GM10266 (cell line): ENCODE measurements around the gene NGLY1.

ENCODE experiments used
- DNase-seq: peaks from one replicate; pipeline ENCODE4 v3.0.0; 2012; ENCODE audit errors: extremely low spot score
- CTCF ChIP-seq: IDR thresholded peaks from 2 replicates; pipeline ENCODE4 v1.5.1; 2012; ENCODE audit warnings: mild to moderate bottlenecking, low read depth; ENCODE audit not compliant: control insufficient read depth, insufficient read depth; ENCODE audit errors: missing control alignments

NGLY1 gene

DNA sequence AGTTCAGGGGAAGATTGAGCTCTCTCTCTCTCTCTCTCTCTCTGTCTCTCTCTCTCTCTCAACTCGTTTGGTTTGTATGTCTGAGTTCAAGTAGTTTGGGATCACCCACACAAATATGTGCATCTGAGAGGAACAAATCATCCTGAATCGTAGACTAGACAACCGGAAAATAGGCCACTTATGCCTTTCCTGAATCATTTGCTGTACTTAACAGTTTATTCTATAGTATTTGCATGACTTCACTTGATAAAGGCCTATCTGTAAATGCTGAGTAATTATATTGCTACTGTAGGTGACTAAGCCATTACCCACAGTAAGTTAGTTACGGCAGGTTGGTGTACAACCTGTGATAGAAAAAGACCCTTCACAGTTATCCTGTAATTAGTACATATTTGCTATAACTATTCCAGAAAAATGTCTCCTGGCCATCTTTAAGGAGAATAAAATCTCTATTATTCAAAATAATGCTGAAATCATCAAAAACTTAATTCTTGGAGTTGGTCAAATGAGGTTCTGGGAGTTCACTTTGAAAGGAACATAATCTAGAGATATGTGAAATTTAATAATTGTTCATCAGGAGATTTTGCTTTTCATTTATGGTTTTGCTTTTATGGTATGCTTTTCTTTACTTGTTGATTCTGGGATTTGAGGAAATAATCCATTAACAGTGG lies 37.7 kb upstream of the NGLY1 start:
- no peak for DNase-seq

DNA sequence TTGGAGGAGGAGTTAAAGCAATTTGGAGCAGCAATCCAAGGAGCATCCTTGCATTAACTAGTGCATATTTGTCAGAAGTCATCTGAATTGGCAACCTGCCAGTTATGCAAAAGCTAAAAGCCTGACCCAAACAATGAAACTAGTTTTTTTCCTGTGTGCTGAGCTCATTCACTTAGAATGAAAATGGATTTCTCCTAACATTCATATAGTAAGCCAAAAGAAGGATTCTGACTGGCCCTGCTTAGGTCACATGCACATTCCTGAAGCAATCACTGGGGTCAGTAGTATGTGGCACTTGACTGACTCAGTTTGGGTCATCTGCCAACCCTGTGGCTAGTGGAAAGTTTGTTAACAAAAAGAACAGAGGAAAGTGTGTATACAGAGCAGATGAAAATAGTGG lies 37.1 kb upstream of the NGLY1 start:
- TF ChIP-seq CTCF = no peak
- no peak for DNase-seq

More for the DNA sequence above, 37.7 kb upstream of the NGLY1 start:
- TF ChIP-seq CTCF = no peak

GRCh38 chr3:25818335-25818734 lies 35.1 kb upstream of the NGLY1 start:
- no peak for DNase-seq
- TF ChIP-seq CTCF = no peak

- no peak for DNase-seq
- no peak for TF ChIP-seq CTCF
These were observed 34.4 kb upstream of the NGLY1 start for GRCh38 chr3:25817638-25818037.

DNA sequence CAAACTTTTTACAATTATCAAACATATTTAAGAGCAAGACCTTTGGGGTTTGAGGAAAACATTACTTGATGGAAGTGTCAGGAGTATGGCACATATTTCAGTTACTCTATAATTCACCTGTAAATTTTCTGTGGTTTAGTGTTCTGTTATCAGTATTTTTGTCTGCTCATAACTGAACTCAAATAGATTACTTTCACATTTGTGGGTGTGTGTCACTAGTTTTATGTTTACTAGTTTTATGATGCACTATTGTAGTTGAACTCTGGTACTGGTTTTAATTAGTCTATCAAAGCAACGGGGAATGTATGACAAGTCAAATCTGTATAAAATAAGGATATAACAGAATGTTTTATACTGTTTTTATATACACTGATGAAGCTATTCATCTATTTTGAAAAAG lies 33.9 kb upstream of the NGLY1 start:
- no peak for TF ChIP-seq CTCF
- no peak for DNase-seq

DNA sequence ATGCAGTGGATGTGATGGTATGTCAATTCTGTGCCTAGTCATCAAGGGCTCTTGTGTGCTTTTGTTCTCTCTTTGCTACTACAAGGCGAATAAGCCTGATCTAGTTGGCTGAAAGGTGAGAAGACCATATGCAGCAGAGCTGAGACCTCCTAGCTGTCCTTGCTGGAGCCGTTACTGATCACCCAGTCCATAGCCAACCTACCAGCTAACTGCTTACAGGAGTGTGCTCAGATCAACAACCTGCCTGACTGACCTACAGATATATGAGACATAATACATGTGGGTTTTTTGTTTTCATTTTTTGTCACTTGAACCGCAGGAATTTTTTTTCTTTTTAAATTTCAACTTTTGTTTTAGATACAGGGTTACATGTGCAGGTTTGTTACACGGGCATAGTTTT lies 29.4 kb upstream of the NGLY1 start:
- no peak for TF ChIP-seq CTCF
- DNase-seq = no peak

- TF ChIP-seq CTCF = no peak
- DNase-seq = no peak
These were observed 21.4 kb upstream of the NGLY1 start for GRCh38 chr3:25804676-25805075.
